K562 (cell line): ENCODE data around the gene CDCA5. TPM values are rescaled to one million over a fixed set of nuclear protein-coding genes. Genes with fewer than 3 reads are reported as not detected.

Experiments used
- AFF4 ChIP-seq: sonication (generic); formaldehyde crosslinking; IDR thresholded peaks from 2 replicates; pipeline ENCODE4 v1.8.0; 2023; ENCODE audit warnings: mild to moderate bottlenecking, missing genetic modification reagents
- CBX2 ChIP-seq: fragments of 200-600 bp; sonication (generic); IDR thresholded peaks from one replicate; pipeline ENCODE4 v1.6.1; 2012; ENCODE audit warnings: mild to moderate bottlenecking, low read length, inconsistent platforms; ENCODE audit not compliant: insufficient read depth, poor library complexity, severe bottlenecking
- CBX5 ChIP-seq: IDR thresholded peaks from 2 replicates; pipeline ENCODE4 v1.6.1; 2014; ENCODE audit warnings: low read depth, borderline replicate concordance
- FOXK2 ChIP-seq, 2 experiments: fragments of 450-650 bp; IDR thresholded peaks in 1 of 2; conservative IDR thresholded peaks in 1 of 2; 2 replicates each; pipeline ENCODE4 v1.6.1; 2016; ENCODE audit warnings: low read depth in 2 of 2, mild to moderate bottlenecking in 1 of 2
- HOMEZ ChIP-seq: fragments of 250-450 bp; sonication (Bioruptor Pico); IDR thresholded peaks from 2 replicates; pipeline ENCODE4 v1.4.0; 2020; ENCODE audit warnings: mild to moderate bottlenecking, moderate library complexity
- IRF1 ChIP-seq: sonication (generic); formaldehyde crosslinking; IDR thresholded peaks from 2 replicates; pipeline ENCODE4 v1.8.0; 2022; ENCODE audit warnings: missing genetic modification reagents, mild to moderate bottlenecking, borderline replicate concordance
- PTTG1 ChIP-seq: fragments of 450-650 bp; IDR thresholded peaks from 2 replicates; pipeline ENCODE4 v1.6.1; 2016; ENCODE audit warnings: low read depth, mild to moderate bottlenecking, missing genetic modification characterization, missing compliant biosample characterization
- SIN3A ChIP-seq, 2 experiments: fragments of 150-350 bp in 1 of 2; IDR thresholded peaks; 2 replicates each; pipeline ENCODE4 v1.6.1; 2011 to 2016; ENCODE audit warnings: borderline replicate concordance in 2 of 2, low read depth in 2 of 2, low read length in 2 of 2, mild to moderate bottlenecking in 2 of 2, moderate library complexity in 2 of 2; ENCODE audit not compliant: control insufficient read depth in 1 of 2
- SRSF3 ChIP-seq: fragments of 200-400 bp; formaldehyde crosslinking; IDR thresholded peaks from 2 replicates; pipeline ENCODE4 v1.6.1; 2016; ENCODE audit warnings: mild to moderate bottlenecking, low read length, moderate library complexity; ENCODE audit not compliant: insufficient read depth
- ZFPM2 ChIP-seq: fragments of 250-450 bp; sonication (Bioruptor Pico); IDR thresholded peaks from 2 replicates; pipeline ENCODE4 v1.5.1; 2022; ENCODE audit warnings: mild to moderate bottlenecking
- ZNF280B ChIP-seq: fragments of 250-450 bp; sonication (Bioruptor Pico); IDR thresholded peaks from 2 replicates; pipeline ENCODE4 v1.5.1; 2021; ENCODE audit warnings: mild to moderate bottlenecking
- ZNF347 ChIP-seq: fragments of 450-650 bp; formaldehyde crosslinking; IDR thresholded peaks from 2 replicates; pipeline ENCODE4 v1.4.0; 2020; ENCODE audit warnings: low read depth, mild to moderate bottlenecking, moderate library complexity
- ZNF764 ChIP-seq: fragments of 250-450 bp; sonication (Bioruptor Pico); IDR thresholded peaks from 2 replicates; pipeline ENCODE4 v1.4.0; 2020; ENCODE audit warnings: low read depth, mild to moderate bottlenecking, moderate library complexity
- ZNF766 ChIP-seq: fragments of 200-800 bp; sonication (Bioruptor generic); conservative IDR thresholded peaks from 2 replicates; pipeline ENCODE4 v1.6.1; 2016; ENCODE audit warnings: missing genetic modification characterization, missing compliant biosample characterization
- ZNF778 ChIP-seq: fragments of 450-650 bp; formaldehyde crosslinking; IDR thresholded peaks from 2 replicates; pipeline ENCODE4 v1.4.0; 2020; ENCODE audit warnings: mild to moderate bottlenecking, moderate library complexity
- polyA plus RNA-seq, 8 experiments: library from polyadenylated mRNA; depleted of rRNA in 4 of 8; stranded (reverse) in 5 of 8; unstranded in 3 of 8; fragments of >200 nt; fragmentation: Nextera tagmentation in 2 of 8; fragmentation: Illumina TruSeq in 1 of 8; extraction: Ambion mirVana in 2 of 8; extraction: Trizol in 1 of 8; gene quantifications; 2 replicates each; pipeline versions ENCODE4 v1.2.1 to v1.2.3, GENCODE V29; 2011 to 2014; ENCODE audit warnings: inconsistent platforms in 1 of 8, missing spikeins in 1 of 8
- total RNA-seq, 7 experiments: library from RNA; depleted of rRNA in 6 of 7; stranded (reverse); fragments of >200 nt in 6 of 7; fragmentation: Illumina TruSeq in 2 of 7; extraction: Trizol in 2 of 7; gene quantifications; 2 replicates each; pipeline versions ENCODE4 v1.2.1 to v1.2.3, GENCODE V29; 2011 to 2021; ENCODE audit warnings: low replicate concordance in 1 of 7
- TF ChIP-seq, protein P1 (sequence below): fragments of 450-650 bp; IDR thresholded peaks from 2 replicates; pipeline ENCODE4 v1.6.1; 2017; ENCODE audit warnings: antibody characterized with exemption

CDCA5 gene
- total and polyA plus RNA-seq, 9 of the 15 experiments (the other 6 are each of a cell fraction or from before 2014, with no cell fraction given), result 18.9 to 94.3 (median 64.6) TPM

DNA sequence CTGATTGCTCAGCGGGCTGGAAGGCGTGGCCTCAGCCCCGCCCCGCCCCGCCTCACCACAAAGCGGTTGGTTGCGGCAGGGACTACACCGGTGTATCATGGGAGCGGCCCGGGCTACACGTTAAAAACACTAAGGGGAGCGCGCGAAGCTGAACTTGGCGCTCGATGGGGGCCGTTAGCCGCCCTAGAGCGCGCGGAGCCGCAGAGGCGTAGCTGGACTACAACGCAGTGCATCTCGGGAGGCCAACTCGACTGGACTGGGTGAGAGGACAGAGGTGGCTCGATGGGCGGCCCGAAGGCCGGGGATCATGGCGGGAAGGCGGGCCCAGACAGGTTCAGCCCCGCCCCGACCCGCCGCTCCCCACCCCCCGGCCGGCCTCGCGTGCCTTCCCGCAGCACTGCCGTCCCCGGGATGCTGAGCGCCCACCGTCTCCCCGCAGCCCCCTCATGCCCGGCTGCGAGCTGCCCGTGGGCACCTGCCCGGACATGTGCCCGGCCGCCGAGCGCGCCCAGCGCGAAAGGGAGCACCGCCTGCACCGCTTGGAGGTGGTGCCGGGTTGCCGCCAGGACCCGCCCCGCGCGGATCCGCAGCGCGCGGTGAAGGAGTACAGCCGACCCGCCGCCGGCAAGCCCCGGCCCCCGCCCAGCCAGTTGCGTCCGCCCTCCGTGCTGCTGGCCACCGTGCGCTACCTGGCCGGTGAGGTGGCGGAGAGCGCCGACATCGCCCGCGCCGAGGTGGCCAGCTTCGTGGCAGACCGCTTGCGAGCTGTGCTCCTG, 42.8 kb downstream of the CDCA5 start, which contains the start of gene SAC3D1 (continued):
- TF ChIP-seq AFF4 (CRISPR knock-in tag), result no peak
- 0 out of 2 replicates have a peak, but pooled peaks have one; percentile 29 for TF ChIP-seq HOMEZ
- TF ChIP-seq IRF1 (CRISPR knock-in tag), result no peak
- peak in 1 of 2 experiments; percentile 46; a peak in 1 of 4 replicates for TF ChIP-seq SIN3A (IDR thresholded peaks at IDR 0.05; ENCODE audit: borderline replicate concordance in 2 of 2, control insufficient read depth in 1 of 2, low read depth in 2 of 2, low read length in 2 of 2)
- no peak for TF ChIP-seq CBX2
- TF ChIP-seq CBX5, result 0 out of 2 replicates have a peak, but pooled peaks have one; percentile 16
- no peak for TF ChIP-seq ZFPM2 (CRISPR knock-in tag)
- TF ChIP-seq ZNF766 (CRISPR knock-in tag), result no peak
- no peak for TF ChIP-seq ZNF764 (CRISPR knock-in tag)
- no peak for TF ChIP-seq ZNF778
- TF ChIP-seq, protein P1, sequence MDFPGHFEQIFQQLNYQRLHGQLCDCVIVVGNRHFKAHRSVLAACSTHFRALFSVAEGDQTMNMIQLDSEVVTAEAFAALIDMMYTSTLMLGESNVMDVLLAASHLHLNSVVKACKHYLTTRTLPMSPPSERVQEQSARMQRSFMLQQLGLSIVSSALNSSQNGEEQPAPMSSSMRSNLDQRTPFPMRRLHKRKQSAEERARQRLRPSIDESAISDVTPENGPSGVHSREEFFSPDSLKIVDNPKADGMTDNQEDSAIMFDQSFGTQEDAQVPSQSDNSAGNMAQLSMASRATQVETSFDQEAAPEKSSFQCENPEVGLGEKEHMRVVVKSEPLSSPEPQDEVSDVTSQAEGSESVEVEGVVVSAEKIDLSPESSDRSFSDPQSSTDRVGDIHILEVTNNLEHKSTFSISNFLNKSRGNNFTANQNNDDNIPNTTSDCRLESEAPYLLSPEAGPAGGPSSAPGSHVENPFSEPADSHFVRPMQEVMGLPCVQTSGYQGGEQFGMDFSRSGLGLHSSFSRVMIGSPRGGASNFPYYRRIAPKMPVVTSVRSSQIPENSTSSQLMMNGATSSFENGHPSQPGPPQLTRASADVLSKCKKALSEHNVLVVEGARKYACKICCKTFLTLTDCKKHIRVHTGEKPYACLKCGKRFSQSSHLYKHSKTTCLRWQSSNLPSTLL, result no peak
- no peak for TF ChIP-seq PTTG1 (tag)
- TF ChIP-seq ZNF347, result no peak
- TF ChIP-seq FOXK2 (conservative IDR thresholded peaks at IDR 0.05 in 1 of 2, IDR thresholded peaks at IDR 0.05 in 1 of 2; ENCODE audit: low read depth in 2 of 2), result peak in 1 of 2 experiments; percentile 44; a peak in 2 of 4 replicates
- TF ChIP-seq SRSF3, result no peak
- no peak for TF ChIP-seq ZNF280B (CRISPR knock-in tag)
